GM23338 (cell line): ENCODE data around the gene SYNE2. TPM values are rescaled to one million over a fixed set of nuclear protein-coding genes. Genes with fewer than 3 reads are reported as not detected.

Source experiments
- ATAC-seq: fragments of 200-7000 bp; cut with Tn5 transposase; 3 replicates; pipeline ENCODE4 v1.9.1; 2020
- DNase-seq: peaks from one replicate; pipeline ENCODE4 v3.0.0-alpha.2; 2015; ENCODE audit warnings: low spot score
- H2AFZ ChIP-seq: fragments of 200-600 bp; sonication (generic); 2 replicates; pipeline ENCODE4 v1.8.0; 2016; ENCODE audit warnings: antibody characterized with exemption, mild to moderate bottlenecking, moderate library complexity
- H3F3A ChIP-seq: fragments of 200-600 bp; sonication (generic); replicated peaks from 2 replicates; pipeline ENCODE4 v1.8.0; 2017; ENCODE audit warnings: antibody characterized with exemption, mixed run types, low read depth
- H3K27ac ChIP-seq: fragments of 200-600 bp; sonication (generic); 2 replicates; pipeline ENCODE4 v1.6.1; 2016; ENCODE audit warnings: low read depth
- H3K27me3 ChIP-seq: fragments of 200-600 bp; sonication (generic); 2 replicates; pipeline ENCODE4 v1.8.0; 2016; ENCODE audit warnings: mild to moderate bottlenecking, mixed run types, moderate library complexity; ENCODE audit not compliant: insufficient read depth
- H3K36me3 ChIP-seq: fragments of 200-600 bp; sonication (generic); 2 replicates; pipeline ENCODE4 v1.8.0; 2016; ENCODE audit warnings: mild to moderate bottlenecking; ENCODE audit not compliant: insufficient read depth
- H3K4me1 ChIP-seq: fragments of 200-600 bp; sonication (generic); 2 replicates; pipeline ENCODE4 v1.8.0; 2016; ENCODE audit warnings: mild to moderate bottlenecking, moderate library complexity; ENCODE audit not compliant: insufficient read depth
- H3K4me2 ChIP-seq: fragments of 200-600 bp; sonication (generic); 2 replicates; pipeline ENCODE4 v1.7.1; 2017; ENCODE audit warnings: mixed run types
- H3K4me3 ChIP-seq: fragments of 200-600 bp; sonication (generic); 2 replicates; pipeline ENCODE4 v1.6.1; 2016; ENCODE audit warnings: mixed run types
- H3K79me2 ChIP-seq: fragments of 200-600 bp; sonication (generic); replicated peaks from 2 replicates; pipeline ENCODE4 v1.8.0; 2017; ENCODE audit warnings: mild to moderate bottlenecking; ENCODE audit not compliant: insufficient read depth
- H3K9me2 ChIP-seq: fragments of 200-600 bp; sonication (generic); 2 replicates; pipeline ENCODE4 v1.8.0; 2017; ENCODE audit not compliant: insufficient read depth
- H4K20me1 ChIP-seq: fragments of 200-600 bp; sonication (generic); replicated peaks from 2 replicates; pipeline ENCODE4 v1.8.0; 2017; ENCODE audit warnings: mild to moderate bottlenecking; ENCODE audit not compliant: insufficient read depth
- H3K27ac Mint-ChIP-seq: 2 replicates; pipeline ENCODE4 v1.8.0; 2020; ENCODE audit warnings: inconsistent platforms, mild to moderate bottlenecking, moderate library complexity, mixed read lengths
- H3K27me3 Mint-ChIP-seq: 3 replicates; pipeline ENCODE4 v1.8.0; 2022; ENCODE audit warnings: low read depth, mild to moderate bottlenecking, moderate library complexity, mixed read lengths, inconsistent platforms; ENCODE audit not compliant: insufficient read depth, poor library complexity
- H3K36me3 Mint-ChIP-seq: 3 replicates; pipeline ENCODE4 v1.8.0; 2021; ENCODE audit warnings: low read depth, mild to moderate bottlenecking, inconsistent platforms, moderate library complexity, mixed read lengths
- H3K4me1 Mint-ChIP-seq: 3 replicates; pipeline ENCODE4 v1.8.0; 2020; ENCODE audit warnings: mild to moderate bottlenecking, inconsistent platforms, mixed read lengths
- H3K4me3 Mint-ChIP-seq: 3 replicates; pipeline ENCODE4 v1.8.0; 2021; ENCODE audit warnings: moderate library complexity, mild to moderate bottlenecking, inconsistent platforms, mixed read lengths
- H3K9me3 Mint-ChIP-seq: 3 replicates; pipeline ENCODE4 v1.8.0; 2020; ENCODE audit warnings: moderate library complexity, mild to moderate bottlenecking, inconsistent platforms, mixed read lengths
- CREB1 ChIP-seq: fragments of 250-450 bp; sonication (Bioruptor Pico); IDR thresholded peaks from 2 replicates; pipeline ENCODE4 v1.5.0; 2020; ENCODE audit warnings: low read depth, mild to moderate bottlenecking, moderate library complexity
- CTCF ChIP-seq, 2 experiments: fragments of 200-600 bp in 1 of 2; sonication (generic) in 1 of 2; conservative IDR thresholded peaks; 2 replicates each; pipeline versions ENCODE4 v1.5.1 to v1.6.1; 2016 to 2017; ENCODE audit warnings: antibody characterized with exemption in 2 of 2, low read depth in 2 of 2, mild to moderate bottlenecking in 2 of 2, moderate library complexity in 1 of 2
- EZH2 ChIP-seq: fragments of 200-600 bp; sonication (generic); IDR thresholded peaks from one replicate; pipeline ENCODE4 v1.8.0; 2017; ENCODE audit warnings: antibody characterized with exemption, mild to moderate bottlenecking, low read depth; ENCODE audit not compliant: unreplicated experiment
- JUNB ChIP-seq: IDR thresholded peaks from one replicate; pipeline ENCODE4 v1.6.1; 2016; ENCODE audit warnings: antibody characterized with exemption; ENCODE audit not compliant: unreplicated experiment
- NANOG ChIP-seq: IDR thresholded peaks from 2 replicates; pipeline ENCODE4 v1.6.1; 2016; ENCODE audit warnings: antibody characterized with exemption, borderline replicate concordance
- POLR2AphosphoS5 ChIP-seq: IDR thresholded peaks from 2 replicates; pipeline ENCODE4 v1.6.1; 2016; ENCODE audit warnings: antibody characterized with exemption, low read depth
- REST ChIP-seq: IDR thresholded peaks from one replicate; pipeline ENCODE4 v1.6.1; 2018; ENCODE audit warnings: antibody characterized with exemption; ENCODE audit not compliant: unreplicated experiment
- STAT1 ChIP-seq: IDR thresholded peaks from one replicate; pipeline ENCODE4 v1.6.1; 2016; ENCODE audit warnings: antibody characterized with exemption; ENCODE audit not compliant: unreplicated experiment
- ZNF114 ChIP-seq: fragments of 250-450 bp; sonication (Bioruptor Pico); IDR thresholded peaks from 2 replicates; pipeline ENCODE4 v1.5.0; 2020; ENCODE audit warnings: mild to moderate bottlenecking, moderate library complexity
- ZNF331 ChIP-seq: fragments of 250-450 bp; sonication (Bioruptor Pico); IDR thresholded peaks from 2 replicates; pipeline ENCODE4 v1.5.0; 2020; ENCODE audit warnings: low read depth, mild to moderate bottlenecking, moderate library complexity
- ZNF462 ChIP-seq: fragments of 250-450 bp; sonication (Bioruptor Pico); IDR thresholded peaks from 2 replicates; pipeline ENCODE4 v1.5.0; 2020; ENCODE audit warnings: mild to moderate bottlenecking, moderate library complexity
- polyA plus RNA-seq: library from polyadenylated mRNA; unstranded; fragments of >200 nt; fragmentation: Nextera tagmentation; extraction: Ambion mirVana; gene quantifications from 2 replicates; pipeline ENCODE4 v1.2.1, GENCODE V29; 2016
- total RNA-seq: library from RNA; depleted of rRNA; stranded (reverse); fragments of >200 nt; shearing (Covaris generic); gene quantifications from 2 replicates; pipeline ENCODE4 v1.2.3, GENCODE V29; 2014

Gene SYNE2
- total and polyA plus RNA-seq, 2 experiments from 2014 or later = 34.3 to 86.5 TPM

GRCh38 chr14:63941023-63941422, 88.2 kb downstream of the SYNE2 start:
- Mint-ChIP-seq H3K27me3 (no peaks in the 10 kb centered on the region), H3K27ac (no peak overlapping the region), H3K4me3 (no peak overlapping the region), H3K36me3 (peaks cover 14% of the 10 kb centered on the region; the same call in 2 of the 3 replicates), H3K9me3 (no peaks in the 10 kb centered on the region), H3K4me1 (no peaks in the 10 kb centered on the region)
- no peaks in the 10 kb centered on the region for H3K27me3 ChIP-seq
- no peak overlapping the region for H3K4me2 ChIP-seq
- DNase-seq (no peak), ATAC-seq (no peak)
- H3K4me3 ChIP-seq = no peak overlapping the region
- H3K36me3 ChIP-seq = no peaks in the 10 kb centered on the region
- H2AFZ ChIP-seq = no peak overlapping the region
- H3K9me2 ChIP-seq = peaks cover 7% of the 10 kb centered on the region; the same call in 1 of the 2 replicates
- H3F3A ChIP-seq = no peaks in the 10 kb centered on the region
- no peaks in the 10 kb centered on the region for H3K4me1 ChIP-seq
- H3K79me2 ChIP-seq = no peaks in the 10 kb centered on the region
- H4K20me1 ChIP-seq = no peaks in the 10 kb centered on the region
- H3K27ac ChIP-seq = no peak overlapping the region
- no peak for TF ChIP-seq STAT1

GRCh38 chr14:63949696-63950095, 96.9 kb downstream of the SYNE2 start:
- no peak overlapping the region for H2AFZ ChIP-seq
- no peaks in the 10 kb centered on the region; the same call in 1 of the 2 replicates for H3F3A ChIP-seq
- Mint-ChIP-seq H3K4me1 (peaks cover 40% of the 10 kb centered on the region), H3K27me3 (peaks cover 4% of the 10 kb centered on the region), H3K4me3 (no peak overlapping the region), H3K36me3 (peaks cover 15% of the 10 kb centered on the region; the same call in 2 of the 3 replicates), H3K9me3 (no peaks in the 10 kb centered on the region), H3K27ac (no peak overlapping the region)
- H3K79me2 ChIP-seq = no peaks in the 10 kb centered on the region
- no peak for ATAC-seq
- peaks cover 3% of the 10 kb centered on the region; the same call in 1 of the 2 replicates for H3K36me3 ChIP-seq
- H3K27ac ChIP-seq = no peak overlapping the region
- H3K27me3 ChIP-seq = no peaks in the 10 kb centered on the region
- H3K4me2 ChIP-seq = no peak overlapping the region
- DNase-seq = no peak
- no peaks in the 10 kb centered on the region for H3K9me2 ChIP-seq
- no peaks in the 10 kb centered on the region; the same call in 1 of the 2 replicates for H4K20me1 ChIP-seq
- no peak overlapping the region for H3K4me3 ChIP-seq
- H3K4me1 ChIP-seq = peaks cover 37% of the 10 kb centered on the region
- TF ChIP-seq STAT1 (no peak), EZH2 (no peak), CTCF (conservative IDR thresholded peaks at IDR 0.05; ENCODE audit: low read depth in 2 of 2) (no peak), ZNF331 (no peak), NANOG (no peak), CREB1 (CRISPR knock-in tag) (no peak), ZNF462 (CRISPR knock-in tag) (no peak), ZNF114 (CRISPR knock-in tag) (no peak), JUNB (no peak), POLR2AphosphoS5 (no peak), REST (no peak)
